C4-2B (cell line): ENCODE data around the gene PAX9.

ENCODE experiments used
- ZFX ChIP-seq: fragments of 450-650 bp; IDR thresholded peaks from 2 replicates; pipeline ENCODE4 v1.6.1; 2017
- TF ChIP-seq, protein P1 (sequence below): fragments of 450-650 bp; conservative IDR thresholded peaks from 2 replicates; pipeline ENCODE4 v1.5.1; 2017; ENCODE audit warnings: mild to moderate bottlenecking

DNA sequence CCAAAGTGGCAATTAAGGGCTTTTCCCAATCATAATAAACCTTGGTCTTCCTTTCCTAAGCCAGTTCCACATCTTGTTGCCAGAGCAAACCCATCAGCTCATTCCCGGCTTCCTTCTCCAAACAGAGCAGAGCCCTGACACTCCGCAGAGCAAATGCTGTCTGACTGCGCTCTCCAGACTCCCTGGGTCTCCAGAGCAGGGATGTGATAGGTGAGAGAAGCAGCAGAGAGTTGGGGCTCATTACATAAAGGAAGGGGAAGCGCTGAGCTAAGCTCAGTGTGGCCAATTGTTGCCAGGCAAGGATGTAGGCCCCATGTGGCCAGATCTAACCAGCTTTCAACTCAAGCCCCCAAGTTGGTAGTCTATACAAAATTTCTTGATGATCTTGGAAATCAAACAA is 36.2 kb upstream of the PAX9 start:
- TF ChIP-seq, protein P1, sequence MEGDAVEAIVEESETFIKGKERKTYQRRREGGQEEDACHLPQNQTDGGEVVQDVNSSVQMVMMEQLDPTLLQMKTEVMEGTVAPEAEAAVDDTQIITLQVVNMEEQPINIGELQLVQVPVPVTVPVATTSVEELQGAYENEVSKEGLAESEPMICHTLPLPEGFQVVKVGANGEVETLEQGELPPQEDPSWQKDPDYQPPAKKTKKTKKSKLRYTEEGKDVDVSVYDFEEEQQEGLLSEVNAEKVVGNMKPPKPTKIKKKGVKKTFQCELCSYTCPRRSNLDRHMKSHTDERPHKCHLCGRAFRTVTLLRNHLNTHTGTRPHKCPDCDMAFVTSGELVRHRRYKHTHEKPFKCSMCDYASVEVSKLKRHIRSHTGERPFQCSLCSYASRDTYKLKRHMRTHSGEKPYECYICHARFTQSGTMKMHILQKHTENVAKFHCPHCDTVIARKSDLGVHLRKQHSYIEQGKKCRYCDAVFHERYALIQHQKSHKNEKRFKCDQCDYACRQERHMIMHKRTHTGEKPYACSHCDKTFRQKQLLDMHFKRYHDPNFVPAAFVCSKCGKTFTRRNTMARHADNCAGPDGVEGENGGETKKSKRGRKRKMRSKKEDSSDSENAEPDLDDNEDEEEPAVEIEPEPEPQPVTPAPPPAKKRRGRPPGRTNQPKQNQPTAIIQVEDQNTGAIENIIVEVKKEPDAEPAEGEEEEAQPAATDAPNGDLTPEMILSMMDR, result no peak
- no peak for TF ChIP-seq ZFX
